Activated naive CD4-positive, alpha-beta T cell treated with Interleukin-2 at 50 U/mL for 16 hours (primary cell): ENCODE results near the gene MTG1.
"Not testable (repeated sequence)": the region's sequence is repeated elsewhere in the genome, so short reads cannot be mapped to it uniquely, and the experiment has no call there.

Source experiments
- DNase-seq: peaks from one replicate; pipeline ENCODE4 v3.0.0-alpha.2; 2020

MTG1 gene

GRCh38 chr10:133401981-133402725, 8.2 kb downstream of the MTG1 start:
- no peak for DNase-seq

- DNase-seq = no peak
Measured at GRCh38 chr10:133403359-133403758, 9.4 kb downstream of the MTG1 start.

GRCh38 chr10:133403784-133404183, 9.8 kb downstream of the MTG1 start:
- DNase-seq = no peak

GRCh38 chr10:133405272-133405671, 11.3 kb downstream of the MTG1 start:
- no peak for DNase-seq

GRCh38 chr10:133405844-133406527, 12.0 kb downstream of the MTG1 start:
- DNase-seq = no peak

- DNase-seq = no peak
Measured at GRCh38 chr10:133411523-133412380, 17.8 kb downstream of the MTG1 start.

- no peak for DNase-seq
Measured at GRCh38 chr10:133412381-133412711, 18.4 kb downstream of the MTG1 start.

- not testable (repeated sequence) for DNase-seq
Measured at GRCh38 chr10:133414401-133414800, 20.4 kb downstream of the MTG1 start.

- DNase-seq = no peak
Measured at GRCh38 chr10:133415752-133416151, 21.8 kb downstream of the MTG1 start.

- DNase-seq = no peak
Measured at GRCh38 chr10:133418289-133418993, 24.5 kb downstream of the MTG1 start.

- no peak for DNase-seq
Measured at GRCh38 chr10:133419211-133419950, 25.4 kb downstream of the MTG1 start.

GRCh38 chr10:133420028-133420427, 26.1 kb downstream of the MTG1 start:
- DNase-seq = no peak

GRCh38 chr10:133420579-133420978, 26.6 kb downstream of the MTG1 start:
- no peak for DNase-seq

GRCh38 chr10:133421336-133422222, 27.6 kb downstream of the MTG1 start:
- DNase-seq = no peak

- no peak for DNase-seq
Measured at GRCh38 chr10:133422223-133422806, 28.4 kb downstream of the MTG1 start.

GRCh38 chr10:133422807-133423771, 29.1 kb downstream of the MTG1 start:
- DNase-seq = no peak

GRCh38 chr10:133424102-133424501, 30.1 kb downstream of the MTG1 start:
- not testable (repeated sequence) for DNase-seq

GRCh38 chr10:133424601-133425000, 30.6 kb downstream of the MTG1 start, which contains the start of gene SPRN:
SPRN (minus strand) TSS chr10:133424625; CDS start chr10:133423681, 944 bp downstream.
- not testable (repeated sequence) for DNase-seq

- DNase-seq = not testable (repeated sequence)
Measured at GRCh38 chr10:133429571-133429970, 35.6 kb downstream of the MTG1 start.
